ENCODE data around the gene POM121C. TPM values are rescaled to one million over a fixed set of nuclear protein-coding genes. Genes with fewer than 3 reads are reported as not detected.
"Not testable (repeated sequence)": the region's sequence is repeated elsewhere in the genome, so short reads cannot be mapped to it uniquely, and the experiment has no call there.

POM121C gene
- total and polyA plus RNA-seq, 2 of the 4 experiments (the other 2 are of a cell fraction), result 6.1 to 18.3 TPM

DNA sequence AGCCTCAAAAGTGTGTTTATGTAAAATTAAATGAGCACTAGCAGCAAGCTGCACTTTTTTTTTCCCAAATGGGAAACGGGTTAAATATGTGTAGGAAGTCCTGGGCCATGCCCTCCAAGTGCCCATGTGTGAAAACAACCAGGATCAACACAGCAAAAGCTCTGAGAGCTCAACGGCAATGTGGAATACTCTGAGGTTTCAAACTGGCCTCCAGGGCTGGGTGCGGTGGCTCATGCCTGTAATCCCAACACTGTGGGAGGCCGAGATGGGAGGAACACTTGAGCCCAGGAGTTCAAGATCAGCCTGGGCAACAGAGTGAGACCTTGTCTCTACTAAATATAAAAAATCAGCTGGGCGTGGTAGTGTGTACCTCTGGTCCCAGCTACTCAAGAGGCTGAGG lies 28.1 kb downstream of the POM121C start:
- H4K8ac ChIP-seq (ENCODE audit: low read depth in 2 of 2, low read length in 2 of 2); H3K27me3 ChIP-seq (ENCODE audit: control insufficient read depth, insufficient read depth, low read length); H4K91ac ChIP-seq (ENCODE audit: insufficient read depth, low read depth, low read length); dilution Hi-C loops (cut with HindIII; ENCODE audit: low sequenced_read_pairs, unreplicated experiment); H3K56ac ChIP-seq (ENCODE audit: extremely low read depth, insufficient read depth, low read length); H2AK5ac ChIP-seq (ENCODE audit: low read depth, low read length); H3K79me1 ChIP-seq (ENCODE audit: low read depth in 1 of 2, low read length in 2 of 2); H3K23ac ChIP-seq (ENCODE audit: low read depth, low read length); H3K9me1 ChIP-seq (ENCODE audit: insufficient read depth, low read length); H3K4me2 ChIP-seq (ENCODE audit: low read depth, low read length); H2AK9ac ChIP-seq (replicated peaks; ENCODE audit: low read depth, low read length, poor library complexity); BruUV-seq (replicated peaks); in situ Hi-C loops (cut with MboI; ENCODE audit: low sequenced_read_pairs); H2BK15ac ChIP-seq (ENCODE audit: low read depth, low read length); DNase-seq; ATAC-seq (ENCODE audit: low read depth); H2BK120ac ChIP-seq (ENCODE audit: low read depth, low read length); H3K27ac ChIP-seq (ENCODE audit: insufficient read depth, low read length); H3K4ac ChIP-seq (ENCODE audit: low read depth, low read length); H3K4me3 ChIP-seq (ENCODE audit: insufficient read depth, low read depth, low read length); H3K9ac ChIP-seq (ENCODE audit: low read depth, low read length); H3K18ac ChIP-seq (ENCODE audit: low read depth, low read length); H4K5ac ChIP-seq (ENCODE audit: low read depth, low read length); H3K14ac ChIP-seq (replicated peaks; ENCODE audit: low read depth, low read length); H2BK20ac ChIP-seq (ENCODE audit: low read depth, low read length); H2BK5ac ChIP-seq (ENCODE audit: low read depth, low read length, poor library complexity, severe bottlenecking); CTCF ChIA-PET; H3K4me1 ChIP-seq (ENCODE audit: control insufficient read depth, insufficient read depth, low read length); POLR2A ChIA-PET (ENCODE audit: unreplicated experiment); H3K9me3 ChIP-seq (ENCODE audit: control insufficient read depth, insufficient read depth, low read length); H4K20me1 ChIP-seq (ENCODE audit: insufficient read depth, low read length); H2AFZ ChIP-seq (replicated peaks; ENCODE audit: low read length, poor library complexity); intact Hi-C loops (cut with micrococcal nuclease); H3K36me3 ChIP-seq (ENCODE audit: control insufficient read depth, insufficient read depth, low read length): not testable (repeated sequence)
- whole genome bisulfite sequencing, 2 experiments (ENCODE audit: extremely low coverage in 2 of 2, insufficient read length in 1 of 2), result no CpG with 5 or more reads among the region's 5 CpGs

DNA sequence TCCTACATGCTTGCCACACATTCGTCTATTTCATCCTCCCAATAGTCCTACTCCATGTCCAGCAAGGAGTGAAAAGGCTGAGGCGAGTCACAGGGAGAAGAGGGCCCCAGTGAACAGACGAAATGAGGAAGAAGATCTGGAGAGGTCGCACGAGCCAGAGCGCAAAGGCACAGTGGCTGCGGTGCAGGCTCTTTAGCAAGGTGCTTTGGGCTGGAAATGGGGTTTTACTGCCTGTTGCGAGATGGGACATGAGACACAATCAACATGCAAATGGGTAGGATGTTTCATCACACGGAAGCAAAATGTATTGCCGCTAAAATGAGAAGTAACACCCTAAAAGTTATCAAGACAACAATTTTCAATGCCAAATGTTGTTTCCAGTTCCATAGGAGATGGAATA lies 29.7 kb downstream of the POM121C start:
- H4K8ac ChIP-seq (ENCODE audit: low read depth in 2 of 2, low read length in 2 of 2); H4K91ac ChIP-seq (ENCODE audit: insufficient read depth, low read depth, low read length); H3K9me1 ChIP-seq (ENCODE audit: insufficient read depth, low read length); H3K23ac ChIP-seq (ENCODE audit: low read depth, low read length); H3K36me3 ChIP-seq (ENCODE audit: control insufficient read depth, insufficient read depth, low read length); intact Hi-C loops (cut with micrococcal nuclease); H2BK20ac ChIP-seq (ENCODE audit: low read depth, low read length); H3K9me3 ChIP-seq (ENCODE audit: control insufficient read depth, insufficient read depth, low read length); H4K5ac ChIP-seq (ENCODE audit: low read depth, low read length); H3K4me3 ChIP-seq (ENCODE audit: insufficient read depth, low read depth, low read length); H3K18ac ChIP-seq (ENCODE audit: low read depth, low read length); ATAC-seq (ENCODE audit: low read depth); H2BK5ac ChIP-seq (ENCODE audit: low read depth, low read length, poor library complexity, severe bottlenecking); H3K79me1 ChIP-seq (ENCODE audit: low read depth in 1 of 2, low read length in 2 of 2); dilution Hi-C loops (cut with HindIII; ENCODE audit: low sequenced_read_pairs, unreplicated experiment); H3K27ac ChIP-seq (ENCODE audit: insufficient read depth, low read length); H2AFZ ChIP-seq (replicated peaks; ENCODE audit: low read length, poor library complexity); H3K27me3 ChIP-seq (ENCODE audit: control insufficient read depth, insufficient read depth, low read length); H2AK9ac ChIP-seq (replicated peaks; ENCODE audit: low read depth, low read length, poor library complexity); CTCF ChIA-PET; H3K4me1 ChIP-seq (ENCODE audit: control insufficient read depth, insufficient read depth, low read length); H2AK5ac ChIP-seq (ENCODE audit: low read depth, low read length); H3K4ac ChIP-seq (ENCODE audit: low read depth, low read length); H4K20me1 ChIP-seq (ENCODE audit: insufficient read depth, low read length); H3K4me2 ChIP-seq (ENCODE audit: low read depth, low read length); in situ Hi-C loops (cut with MboI; ENCODE audit: low sequenced_read_pairs); H2BK120ac ChIP-seq (ENCODE audit: low read depth, low read length); H2BK15ac ChIP-seq (ENCODE audit: low read depth, low read length); POLR2A ChIA-PET (ENCODE audit: unreplicated experiment); H3K9ac ChIP-seq (ENCODE audit: low read depth, low read length); H3K14ac ChIP-seq (replicated peaks; ENCODE audit: low read depth, low read length); DNase-seq; H3K56ac ChIP-seq (ENCODE audit: extremely low read depth, insufficient read depth, low read length): not testable (repeated sequence)
- no CpG with 5 or more reads among the region's 10 CpGs for WGBS, 2 experiments (ENCODE audit: extremely low coverage in 2 of 2, insufficient read length in 1 of 2)
- BruUV-seq (replicated peaks), result TSS peak; percentile 36
